ENCODE results near the gene DSCAM. TPM values are rescaled to one million over a fixed set of nuclear protein-coding genes. Genes with fewer than 3 reads are reported as not detected.
"Not testable (repeated sequence)": the region's sequence is repeated elsewhere in the genome, so short reads cannot be mapped to it uniquely, and the experiment has no call there.

The DSCAM gene
- total RNA-seq, 1 experiment from 2014 or later: not detected

GRCh38 chr21:40331804-40332203 is 515.2 kb downstream of the DSCAM start:
- no peak for DNase-seq (ENCODE audit: low spot score)

- no peak for DNase-seq (ENCODE audit: low spot score)
Observed at GRCh38 chr21:40331172-40331571, 515.8 kb downstream of the DSCAM start.

- no peak for DNase-seq (ENCODE audit: low spot score)
Observed at GRCh38 chr21:40324389-40324788, 522.6 kb downstream of the DSCAM start.

GRCh38 chr21:40320718-40321117 is 526.2 kb downstream of the DSCAM start:
- DNase-seq (ENCODE audit: low spot score): not testable (repeated sequence)

GRCh38 chr21:40318371-40318770 is 528.6 kb downstream of the DSCAM start:
- DNase-seq (ENCODE audit: low spot score): no peak

- no peak for DNase-seq (ENCODE audit: low spot score)
Observed at GRCh38 chr21:40316104-40316503, 530.9 kb downstream of the DSCAM start.

- DNase-seq (ENCODE audit: low spot score): no peak
Observed at GRCh38 chr21:40315626-40316025, 531.3 kb downstream of the DSCAM start.

GRCh38 chr21:40313260-40313659 is 533.7 kb downstream of the DSCAM start:
- no peak for DNase-seq (ENCODE audit: low spot score)

- no peak for DNase-seq (ENCODE audit: low spot score)
Observed at GRCh38 chr21:40300300-40300699, 546.7 kb downstream of the DSCAM start.

- DNase-seq (ENCODE audit: low spot score): no peak
Observed at GRCh38 chr21:40299451-40299850, 547.5 kb downstream of the DSCAM start.

GRCh38 chr21:40294345-40294744 is 552.6 kb downstream of the DSCAM start:
- DNase-seq (ENCODE audit: low spot score): no peak

- no peak for DNase-seq (ENCODE audit: low spot score)
Observed at GRCh38 chr21:40291560-40291959, 555.4 kb downstream of the DSCAM start.

GRCh38 chr21:40284409-40284808 is 562.5 kb downstream of the DSCAM start:
- no peak for DNase-seq (ENCODE audit: low spot score)

- no peak for DNase-seq (ENCODE audit: low spot score)
Observed at GRCh38 chr21:40282912-40283886, 563.8 kb downstream of the DSCAM start.

- DNase-seq (ENCODE audit: low spot score): no peak
Observed at GRCh38 chr21:40278345-40278744, 568.6 kb downstream of the DSCAM start.

- DNase-seq (ENCODE audit: low spot score): no peak
Observed at GRCh38 chr21:40276001-40276400, 571.0 kb downstream of the DSCAM start.

- DNase-seq (ENCODE audit: low spot score): no peak
Observed at GRCh38 chr21:40272037-40272436, 574.9 kb downstream of the DSCAM start.

- DNase-seq (ENCODE audit: low spot score): no peak
Observed at GRCh38 chr21:40271164-40271563, 575.8 kb downstream of the DSCAM start.

- DNase-seq (ENCODE audit: low spot score): no peak
Observed at GRCh38 chr21:40270047-40270446, 576.9 kb downstream of the DSCAM start.

- DNase-seq (ENCODE audit: low spot score): no peak
Observed at GRCh38 chr21:40269239-40269638, 577.7 kb downstream of the DSCAM start.

- DNase-seq (ENCODE audit: low spot score): not testable (repeated sequence)
Observed at GRCh38 chr21:40258456-40258855, 588.5 kb downstream of the DSCAM start.

- DNase-seq (ENCODE audit: low spot score): no peak
Observed at GRCh38 chr21:40257342-40257741, 589.6 kb downstream of the DSCAM start.
